ENCODE data around the gene DDT.
"Not testable (repeated sequence)": the region's sequence is repeated elsewhere in the genome, so short reads cannot be mapped to it uniquely, and the experiment has no call there.

- TF ChIP-seq CTCF, POLR2A, POLR2AphosphoS5 (IDR thresholded peaks at IDR 0.05): not testable (repeated sequence)
Observed at GRCh38 chr22:23971927-23972326, 2.3 kb downstream of the DDT start.

All from prostate gland (tissue), 2 donors.